Gastrocnemius medialis (tissue), 4 donors: ENCODE data around the gene CDC20. TPM values are rescaled to one million over a fixed set of nuclear protein-coding genes. Genes with fewer than 3 reads are reported as not detected.

ENCODE experiments used
- ATAC-seq, 2 donors: fragments of 150-250 bp; one replicate each; pipeline ENCODE4 v1.9.1; 2016
- DNase-seq, 2 donors: peaks; one replicate each; pipeline ENCODE4 v3.0.0-alpha.2; 2019
- H3K27ac ChIP-seq, 4 donors: fragments of 200-600 bp; sonication (generic); 1 replicate in 1 of 4; 2 replicates in 3 of 4; pipeline ENCODE4 v1.5.1; 2016 to 2018; ENCODE audit warnings: mild to moderate bottlenecking in 2 of 4, moderate library complexity in 1 of 4
- H3K27me3 ChIP-seq, 3 donors: fragments of 200-600 bp; sonication (generic) in 2 of 3; 1 replicate in 1 of 3; 2 replicates in 2 of 3; pipeline versions ENCODE4 v1.5.1 to v1.6.0; 2016 to 2019; ENCODE audit warnings: mild to moderate bottlenecking in 1 of 3, moderate library complexity in 1 of 3
- H3K36me3 ChIP-seq, 2 donors: fragments of 200-600 bp; sonication (generic) in 1 of 2; one replicate each; pipeline ENCODE4 v1.5.1; 2017 to 2018
- H3K4me1 ChIP-seq, 2 donors: fragments of 200-600 bp; sonication (generic) in 1 of 2; one replicate each; pipeline ENCODE4 v1.5.1; 2016 to 2017; ENCODE audit warnings: mild to moderate bottlenecking in 2 of 2
- H3K4me3 ChIP-seq, 4 donors: fragments of 200-600 bp; sonication (generic) in 3 of 4; 1 replicate in 1 of 4; 2 replicates in 3 of 4; pipeline ENCODE4 v1.5.1; 2016 to 2019; ENCODE audit warnings: mild to moderate bottlenecking in 2 of 4
- H3K9me3 ChIP-seq, 3 donors: fragments of 200-600 bp; sonication (generic) in 2 of 3; 1 replicate in 1 of 3; 2 replicates in 2 of 3; pipeline ENCODE4 v1.5.1; 2016 to 2019
- POLR2A ChIP-seq, 2 donors: fragments of 450-650 bp; IDR thresholded peaks; one replicate each; pipeline ENCODE4 v1.6.1; 2017; ENCODE audit warnings: antibody characterized with exemption in 2 of 2, mild to moderate bottlenecking in 2 of 2, moderate library complexity in 2 of 2
- in situ Hi-C, 4 donors: fragments of 200-750 bp; cut with MboI; loops; one replicate each; pipeline versions ENCODE4 v1.15.0 to v1.8.0; 2017; ENCODE audit warnings: low sequenced_read_pairs in 4 of 4
- intact Hi-C: fragments of 100-400 bp; cut with DNase I; formaldehyde crosslinking; loops from one replicate; pipeline ENCODE4 v1.15.1; 2023; ENCODE audit warnings: low total_unique reads
- microRNA-seq, 2 donors: library from miRNA; unstranded; fragments of <30 nt; microRNA quantifications; one replicate each; pipeline ENCODE4, GENCODE V29; 2016; ENCODE audit warnings: borderline replicate concordance in 2 of 2
- total RNA-seq, 4 donors: library from RNA; depleted of rRNA; stranded (reverse); fragments of >200 nt; gene quantifications; one replicate each; pipeline versions ENCODE4 v1.1.0 to v1.2.3, GENCODE V29; 2016
- TF ChIP-seq, protein P1 (sequence below), 5 experiments: fragments of 450-650 bp in 3 of 5; fragments of 200-600 bp in 2 of 5; sonication (generic) in 2 of 5; IDR thresholded peaks in 4 of 5; conservative IDR thresholded peaks in 1 of 5; 1 replicate in 4 of 5; 2 replicates in 1 of 5; pipeline ENCODE4 v1.5.1; 2016 to 2019; ENCODE audit warnings: antibody characterized with exemption in 5 of 5, mild to moderate bottlenecking in 3 of 5, moderate library complexity in 3 of 5

The CDC20 gene
- total RNA-seq, 4 donors from 2014 or later = 0.46 to 2.4 (median 0.76) TPM

GRCh38 chr1:43405876-43406234 lies 47.1 kb downstream of the CDC20 start:
- H3K4me1 ChIP-seq = no peaks in the 10 kb centered on the region
- no peak overlapping the region for H3K27ac ChIP-seq
- H3K4me3 ChIP-seq = no peak overlapping the region
- no peaks in the 10 kb centered on the region for H3K27me3 ChIP-seq
- H3K36me3 ChIP-seq = peaks cover 0 to 72% of the 10 kb centered on the region in 2 donors
- ATAC-seq (no peak), DNase-seq (no peak)
- TF ChIP-seq, protein P1, sequence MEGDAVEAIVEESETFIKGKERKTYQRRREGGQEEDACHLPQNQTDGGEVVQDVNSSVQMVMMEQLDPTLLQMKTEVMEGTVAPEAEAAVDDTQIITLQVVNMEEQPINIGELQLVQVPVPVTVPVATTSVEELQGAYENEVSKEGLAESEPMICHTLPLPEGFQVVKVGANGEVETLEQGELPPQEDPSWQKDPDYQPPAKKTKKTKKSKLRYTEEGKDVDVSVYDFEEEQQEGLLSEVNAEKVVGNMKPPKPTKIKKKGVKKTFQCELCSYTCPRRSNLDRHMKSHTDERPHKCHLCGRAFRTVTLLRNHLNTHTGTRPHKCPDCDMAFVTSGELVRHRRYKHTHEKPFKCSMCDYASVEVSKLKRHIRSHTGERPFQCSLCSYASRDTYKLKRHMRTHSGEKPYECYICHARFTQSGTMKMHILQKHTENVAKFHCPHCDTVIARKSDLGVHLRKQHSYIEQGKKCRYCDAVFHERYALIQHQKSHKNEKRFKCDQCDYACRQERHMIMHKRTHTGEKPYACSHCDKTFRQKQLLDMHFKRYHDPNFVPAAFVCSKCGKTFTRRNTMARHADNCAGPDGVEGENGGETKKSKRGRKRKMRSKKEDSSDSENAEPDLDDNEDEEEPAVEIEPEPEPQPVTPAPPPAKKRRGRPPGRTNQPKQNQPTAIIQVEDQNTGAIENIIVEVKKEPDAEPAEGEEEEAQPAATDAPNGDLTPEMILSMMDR (IDR thresholded peaks at IDR 0.05 in 4 of 5, conservative IDR thresholded peaks at IDR 0.05 in 1 of 5) = no peak
- no peak for TF ChIP-seq POLR2A (IDR thresholded peaks at IDR 0.05)
- intact Hi-C loops (no loop called here), in situ Hi-C loops (no loop called here)
- H3K9me3 ChIP-seq = no peaks in the 10 kb centered on the region

DNA sequence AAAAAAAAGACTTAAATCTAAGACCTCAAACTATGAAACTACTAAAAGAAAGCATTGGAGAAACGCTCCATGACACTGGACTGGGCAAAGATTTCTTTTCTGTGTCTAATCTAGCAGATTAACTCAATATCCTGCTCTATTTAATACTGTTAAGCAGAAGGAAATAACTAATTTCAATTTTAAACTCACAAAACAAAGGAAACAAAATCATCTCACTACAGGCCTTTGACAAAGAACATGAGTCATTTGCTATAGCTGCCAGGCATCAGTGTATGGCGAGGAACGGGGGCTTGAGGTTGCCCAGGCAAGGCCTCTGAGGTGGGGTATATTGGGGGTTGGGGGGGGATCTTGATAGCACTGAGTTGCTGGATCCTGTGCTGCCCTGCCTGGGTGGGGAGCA lies 51.8 kb downstream of the CDC20 start:
- ATAC-seq = no peak
- intact Hi-C loops (no loop called here), in situ Hi-C loops (loop anchor here (5.0 to 10.0 kb wide), 3 partner anchors 176 to 186 kb away; no protein-coding TSS in a partner anchor)
- TF ChIP-seq, protein P1 (IDR thresholded peaks at IDR 0.05 in 4 of 5, conservative IDR thresholded peaks at IDR 0.05 in 1 of 5) = no peak
- TF ChIP-seq POLR2A (IDR thresholded peaks at IDR 0.05) = no peak
- no peaks in the 10 kb centered on the region for H3K4me1 ChIP-seq
- H3K27ac ChIP-seq = no peak overlapping the region
- peaks cover 0 to 47% of the 10 kb centered on the region in 2 donors for H3K36me3 ChIP-seq
- H3K27me3 ChIP-seq = no peaks in the 10 kb centered on the region
- H3K9me3 ChIP-seq = no peaks in the 10 kb centered on the region
- no peak for DNase-seq
- H3K4me3 ChIP-seq = no peak overlapping the region

Small RNA genes lying within 50 kb of the gene (microRNA-seq; reads per million reads assigned to microRNA genes)
- 0.85 to 1.2 reads per million in 2 donors for gene MIR6734

Other genes with a start within 250 kb of the CDC20 start
- gene EBNA1BP2, start 186.7 kb upstream of the CDC20 start, total RNA-seq = 10 to 100 TPM; 41.2 to 68.4 (median 59.1) TPM
- gene CFAP57, start 186.7 kb upstream of the CDC20 start, total RNA-seq = under 1 TPM in 2 of 4 donors, not detected in 2; 0.10 to 0.13 TPM
- not detected for gene TMEM125, start 89.0 kb upstream of the CDC20 start, total RNA-seq
- under 1 TPM in 1 of 4 donors, not detected in 3; 0.27 TPM for gene C1orf210, start 73.4 kb upstream of the CDC20 start, total RNA-seq
- 10 to 100 TPM; 15.9 to 27.9 (median 20.7) TPM for gene TIE1, start 58.0 kb upstream of the CDC20 start, total RNA-seq
- gene MPL, start 21.2 kb upstream of the CDC20 start, total RNA-seq = not detected
- 10 to 100 TPM; 19.6 to 26.7 (median 21.4) TPM for gene ELOVL1, start 9.0 kb downstream of the CDC20 start, total RNA-seq
- gene MED8, start 30.8 kb downstream of the CDC20 start, total RNA-seq = 10 to 100 TPM; 14.9 to 30.8 (median 23.8) TPM
- gene SZT2, start 30.9 kb downstream of the CDC20 start, total RNA-seq = 10 to 100 TPM; 15.9 to 20.9 (median 17.9) TPM
- 10 to 100 TPM in 2 of 4 donors, 1 to 10 TPM in 2; 7.4 to 13.4 (median 10.7) TPM for gene HYI, start 95.0 kb downstream of the CDC20 start, total RNA-seq
- 1 to 10 TPM; 1.8 to 2.6 (median 2.5) TPM for gene PTPRF, start 171.9 kb downstream of the CDC20 start, total RNA-seq